Liver (tissue), 9 donors: ENCODE measurements around the gene SMIM36. TPM values are rescaled to one million over a fixed set of nuclear protein-coding genes. Genes with fewer than 3 reads are reported as not detected.

Experiments
- DNase-seq: peaks from one replicate; pipeline ENCODE4 v3.0.0-alpha.2; 2017; ENCODE audit warnings: low spot score
- H3K27ac ChIP-seq, 2 donors: one replicate each; pipeline ENCODE4 v1.7.0; 2013; ENCODE audit warnings: inconsistent platforms in 2 of 2, low read length in 2 of 2, control low read depth in 1 of 2, low read depth in 1 of 2, mild to moderate bottlenecking in 1 of 2
- H3K27me3 ChIP-seq, 4 donors: one replicate each; pipeline versions ENCODE4 v1.6.1 to v1.7.0; 2013; ENCODE audit warnings: low read length in 3 of 4, inconsistent platforms in 1 of 4, mild to moderate bottlenecking in 1 of 4, moderate library complexity in 1 of 4; ENCODE audit not compliant: control insufficient read depth in 4 of 4, insufficient read depth in 4 of 4
- H3K36me3 ChIP-seq, 4 donors: one replicate each; pipeline versions ENCODE4 v1.6.1 to v1.7.0; 2013; ENCODE audit warnings: low read length in 3 of 4, mild to moderate bottlenecking in 3 of 4, low read depth in 1 of 4, moderate library complexity in 1 of 4; ENCODE audit not compliant: control insufficient read depth in 4 of 4, insufficient read depth in 3 of 4
- H3K4me1 ChIP-seq, 4 donors: one replicate each; pipeline versions ENCODE4 v1.6.1 to v1.7.0; 2013; ENCODE audit warnings: low read length in 3 of 4, mild to moderate bottlenecking in 3 of 4, moderate library complexity in 1 of 4; ENCODE audit not compliant: control insufficient read depth in 4 of 4, insufficient read depth in 4 of 4
- H3K4me3 ChIP-seq, 3 donors: one replicate each; pipeline versions ENCODE4 v1.6.1 to v1.7.0; 2013; ENCODE audit warnings: low read length in 3 of 3, control low read depth in 1 of 3, low read depth in 1 of 3, mild to moderate bottlenecking in 1 of 3
- H3K9ac ChIP-seq, 2 donors: one replicate each; pipeline ENCODE4 v1.7.0; 2013; ENCODE audit warnings: low read length in 2 of 2, mild to moderate bottlenecking in 2 of 2, moderate library complexity in 2 of 2, control low read depth in 1 of 2, low read depth in 1 of 2
- H3K9me3 ChIP-seq, 4 donors: one replicate each; pipeline versions ENCODE4 v1.6.1 to v1.7.0; 2013; ENCODE audit warnings: low read length in 3 of 4; ENCODE audit not compliant: control insufficient read depth in 4 of 4
- EGR1 ChIP-seq, 2 donors: IDR thresholded peaks; 2 replicates each; pipeline ENCODE4 v1.6.1; 2016 to 2018; ENCODE audit warnings: antibody characterized with exemption in 2 of 2, low read depth in 2 of 2
- FOXA1 ChIP-seq: IDR thresholded peaks from 2 replicates; pipeline ENCODE4 v1.6.1; 2016; ENCODE audit warnings: antibody characterized with exemption
- FOXA2 ChIP-seq: IDR thresholded peaks from 2 replicates; pipeline ENCODE4 v1.6.1; 2016; ENCODE audit warnings: antibody characterized with exemption
- GABPA ChIP-seq, 2 donors: IDR thresholded peaks in 1 of 2; conservative IDR thresholded peaks in 1 of 2; 2 replicates each; pipeline ENCODE4 v1.6.1; 2016; ENCODE audit warnings: antibody characterized with exemption in 2 of 2, mild to moderate bottlenecking in 1 of 2, moderate library complexity in 1 of 2
- HNF4A ChIP-seq, 2 donors: conservative IDR thresholded peaks; 2 replicates each; pipeline ENCODE4 v1.6.1; 2016; ENCODE audit warnings: antibody characterized with exemption in 2 of 2, mild to moderate bottlenecking in 2 of 2
- HNF4G ChIP-seq: IDR thresholded peaks from 2 replicates; pipeline ENCODE4 v1.6.1; 2016; ENCODE audit warnings: antibody characterized with exemption
- JUND ChIP-seq, 2 donors: IDR thresholded peaks; 2 replicates each; pipeline ENCODE4 v1.6.1; 2016; ENCODE audit warnings: antibody characterized with exemption in 2 of 2
- NR2F2 ChIP-seq: IDR thresholded peaks from 2 replicates; pipeline ENCODE4 v1.6.1; 2016; ENCODE audit warnings: antibody characterized with exemption
- RAD21 ChIP-seq, 2 donors: IDR thresholded peaks; 2 replicates each; pipeline ENCODE4 v1.6.1; 2016; ENCODE audit warnings: antibody characterized with exemption in 2 of 2, mild to moderate bottlenecking in 2 of 2
- RXRA ChIP-seq, 2 donors: IDR thresholded peaks; 2 replicates each; pipeline ENCODE4 v1.6.1; 2017 to 2018; ENCODE audit warnings: antibody characterized with exemption in 2 of 2, mild to moderate bottlenecking in 1 of 2
- SP1 ChIP-seq: IDR thresholded peaks from 2 replicates; pipeline ENCODE4 v1.6.1; 2018; ENCODE audit warnings: antibody characterized with exemption, mild to moderate bottlenecking
- TAF1 ChIP-seq: conservative IDR thresholded peaks from 2 replicates; pipeline ENCODE4 v1.6.1; 2016; ENCODE audit warnings: antibody characterized with exemption, mild to moderate bottlenecking
- YY1 ChIP-seq: IDR thresholded peaks from 2 replicates; pipeline ENCODE4 v1.6.1; 2016; ENCODE audit warnings: antibody characterized with exemption, mild to moderate bottlenecking
- WGBS: extraction: QIAGEN DNeasy Blood & Tissue Kit; methylation state at CpG from one replicate; pipeline ENCODE4 v1.1.7; 2013; 5-methylcytosine and 5-hydroxymethylcytosine counted together
- polyA plus RNA-seq, 2 donors: library from polyadenylated mRNA; stranded (reverse) in 1 of 2; unstranded in 1 of 2; fragments of 200-250 nt in 1 of 2; fragments of >200 nt in 1 of 2; fragmentation: Nextera tagmentation in 1 of 2; extraction: Ambion mirVana in 1 of 2; gene quantifications; one replicate each; pipeline versions ENCODE4 v1.2.1 to v1.2.3, GENCODE V29; 2013 to 2015
- total RNA-seq, 2 donors: library from RNA; depleted of rRNA; stranded (reverse); fragments of >200 nt; gene quantifications; one replicate each; pipeline ENCODE4 v1.2.3, GENCODE V29; 2014
- TF ChIP-seq, protein P1 (sequence below): IDR thresholded peaks from 2 replicates; pipeline ENCODE4 v1.6.1; 2016; ENCODE audit warnings: antibody characterized with exemption
- TF ChIP-seq, protein P2 (sequence below): IDR thresholded peaks from 2 replicates; pipeline ENCODE4 v1.6.1; 2016; ENCODE audit warnings: antibody characterized with exemption
- TF ChIP-seq, protein P3 (sequence below): fragments of 150-350 bp; IDR thresholded peaks from 2 replicates; pipeline ENCODE4 v1.5.1; 2017; ENCODE audit warnings: improper control_type of control experiment, low read depth, low read length; ENCODE audit not compliant: missing input control
- TF ChIP-seq, protein P4 (sequence below): IDR thresholded peaks from 2 replicates; pipeline ENCODE4 v1.6.1; 2016; ENCODE audit warnings: antibody characterized with exemption, mild to moderate bottlenecking
- TF ChIP-seq, protein P5 (sequence below): IDR thresholded peaks from 2 replicates; pipeline ENCODE4 v1.6.1; 2016; ENCODE audit warnings: antibody characterized with exemption
- donor health status: healthy.
- donor health status: healthy.
- donor health status: healthy.
- donor health status: healthy.
- donor health status: healthy.

SMIM36 gene
- total and polyA plus RNA-seq, 4 donors = not detected

DNA sequence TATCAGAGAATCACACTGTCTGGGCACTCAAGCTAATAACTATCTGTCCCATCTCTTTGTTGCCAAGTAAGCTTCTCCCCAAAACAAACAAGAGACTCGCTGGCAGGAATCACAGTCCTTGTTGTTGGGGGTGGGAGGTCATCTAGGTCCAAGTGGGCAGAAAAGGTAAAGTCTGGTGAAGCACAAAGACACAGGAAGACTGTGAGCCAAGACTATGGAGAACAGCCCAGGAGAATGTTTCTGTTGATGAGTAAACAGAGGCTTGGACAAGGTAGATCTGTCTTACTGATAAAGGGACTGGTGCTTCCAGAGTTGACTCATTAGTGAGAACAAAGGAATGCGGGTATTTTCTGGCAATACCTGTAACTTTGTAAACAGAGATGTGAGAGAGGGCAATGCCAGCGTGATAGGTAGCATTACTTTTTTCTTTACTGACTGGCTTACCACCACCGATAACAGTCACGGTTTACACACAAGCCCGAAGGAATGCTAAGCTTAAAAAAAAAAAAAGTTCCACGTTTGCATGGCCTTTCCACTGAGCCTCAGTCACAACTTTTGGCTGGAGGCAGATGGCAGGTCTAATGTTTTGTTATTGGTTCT lies 78.1 kb downstream of the SMIM36 start:
- Histone ChIP-seq H3K9ac (no peak overlapping the region), H3K27me3 (no peaks in the 10 kb centered on the region), H3K9me3 (no peaks in the 10 kb centered on the region), H3K4me1 (peaks cover 2 to 11% (median 7%) of the 10 kb centered on the region in 4 donors), H3K36me3 (no peaks in the 10 kb centered on the region), H3K27ac (peak overlapping the region; percentile 3 to 40), H3K4me3 (no peak overlapping the region)
- DNase-seq = no peak
- TF ChIP-seq, protein P1, sequence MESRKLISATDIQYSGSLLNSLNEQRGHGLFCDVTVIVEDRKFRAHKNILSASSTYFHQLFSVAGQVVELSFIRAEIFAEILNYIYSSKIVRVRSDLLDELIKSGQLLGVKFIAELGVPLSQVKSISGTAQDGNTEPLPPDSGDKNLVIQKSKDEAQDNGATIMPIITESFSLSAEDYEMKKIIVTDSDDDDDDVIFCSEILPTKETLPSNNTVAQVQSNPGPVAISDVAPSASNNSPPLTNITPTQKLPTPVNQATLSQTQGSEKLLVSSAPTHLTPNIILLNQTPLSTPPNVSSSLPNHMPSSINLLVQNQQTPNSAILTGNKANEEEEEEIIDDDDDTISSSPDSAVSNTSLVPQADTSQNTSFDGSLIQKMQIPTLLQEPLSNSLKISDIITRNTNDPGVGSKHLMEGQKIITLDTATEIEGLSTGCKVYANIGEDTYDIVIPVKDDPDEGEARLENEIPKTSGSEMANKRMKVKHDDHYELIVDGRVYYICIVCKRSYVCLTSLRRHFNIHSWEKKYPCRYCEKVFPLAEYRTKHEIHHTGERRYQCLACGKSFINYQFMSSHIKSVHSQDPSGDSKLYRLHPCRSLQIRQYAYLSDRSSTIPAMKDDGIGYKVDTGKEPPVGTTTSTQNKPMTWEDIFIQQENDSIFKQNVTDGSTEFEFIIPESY = no peak
- TF ChIP-seq FOXA1 = peak; percentile 77
- peak; percentile 56 to 58 for TF ChIP-seq RXRA (IDR thresholded peaks at IDR 0.05)
- TF ChIP-seq, protein P2, sequence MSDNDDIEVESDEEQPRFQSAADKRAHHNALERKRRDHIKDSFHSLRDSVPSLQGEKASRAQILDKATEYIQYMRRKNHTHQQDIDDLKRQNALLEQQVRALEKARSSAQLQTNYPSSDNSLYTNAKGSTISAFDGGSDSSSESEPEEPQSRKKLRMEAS = peak; percentile 17
- no peak for TF ChIP-seq GABPA (IDR thresholded peaks at IDR 0.05 in 1 of 2, conservative IDR thresholded peaks at IDR 0.05 in 1 of 2)
- TF ChIP-seq HNF4A (conservative IDR thresholded peaks at IDR 0.05) = no peak
- TF ChIP-seq, protein P3, sequence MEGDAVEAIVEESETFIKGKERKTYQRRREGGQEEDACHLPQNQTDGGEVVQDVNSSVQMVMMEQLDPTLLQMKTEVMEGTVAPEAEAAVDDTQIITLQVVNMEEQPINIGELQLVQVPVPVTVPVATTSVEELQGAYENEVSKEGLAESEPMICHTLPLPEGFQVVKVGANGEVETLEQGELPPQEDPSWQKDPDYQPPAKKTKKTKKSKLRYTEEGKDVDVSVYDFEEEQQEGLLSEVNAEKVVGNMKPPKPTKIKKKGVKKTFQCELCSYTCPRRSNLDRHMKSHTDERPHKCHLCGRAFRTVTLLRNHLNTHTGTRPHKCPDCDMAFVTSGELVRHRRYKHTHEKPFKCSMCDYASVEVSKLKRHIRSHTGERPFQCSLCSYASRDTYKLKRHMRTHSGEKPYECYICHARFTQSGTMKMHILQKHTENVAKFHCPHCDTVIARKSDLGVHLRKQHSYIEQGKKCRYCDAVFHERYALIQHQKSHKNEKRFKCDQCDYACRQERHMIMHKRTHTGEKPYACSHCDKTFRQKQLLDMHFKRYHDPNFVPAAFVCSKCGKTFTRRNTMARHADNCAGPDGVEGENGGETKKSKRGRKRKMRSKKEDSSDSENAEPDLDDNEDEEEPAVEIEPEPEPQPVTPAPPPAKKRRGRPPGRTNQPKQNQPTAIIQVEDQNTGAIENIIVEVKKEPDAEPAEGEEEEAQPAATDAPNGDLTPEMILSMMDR = no peak
- TF ChIP-seq, protein P4, sequence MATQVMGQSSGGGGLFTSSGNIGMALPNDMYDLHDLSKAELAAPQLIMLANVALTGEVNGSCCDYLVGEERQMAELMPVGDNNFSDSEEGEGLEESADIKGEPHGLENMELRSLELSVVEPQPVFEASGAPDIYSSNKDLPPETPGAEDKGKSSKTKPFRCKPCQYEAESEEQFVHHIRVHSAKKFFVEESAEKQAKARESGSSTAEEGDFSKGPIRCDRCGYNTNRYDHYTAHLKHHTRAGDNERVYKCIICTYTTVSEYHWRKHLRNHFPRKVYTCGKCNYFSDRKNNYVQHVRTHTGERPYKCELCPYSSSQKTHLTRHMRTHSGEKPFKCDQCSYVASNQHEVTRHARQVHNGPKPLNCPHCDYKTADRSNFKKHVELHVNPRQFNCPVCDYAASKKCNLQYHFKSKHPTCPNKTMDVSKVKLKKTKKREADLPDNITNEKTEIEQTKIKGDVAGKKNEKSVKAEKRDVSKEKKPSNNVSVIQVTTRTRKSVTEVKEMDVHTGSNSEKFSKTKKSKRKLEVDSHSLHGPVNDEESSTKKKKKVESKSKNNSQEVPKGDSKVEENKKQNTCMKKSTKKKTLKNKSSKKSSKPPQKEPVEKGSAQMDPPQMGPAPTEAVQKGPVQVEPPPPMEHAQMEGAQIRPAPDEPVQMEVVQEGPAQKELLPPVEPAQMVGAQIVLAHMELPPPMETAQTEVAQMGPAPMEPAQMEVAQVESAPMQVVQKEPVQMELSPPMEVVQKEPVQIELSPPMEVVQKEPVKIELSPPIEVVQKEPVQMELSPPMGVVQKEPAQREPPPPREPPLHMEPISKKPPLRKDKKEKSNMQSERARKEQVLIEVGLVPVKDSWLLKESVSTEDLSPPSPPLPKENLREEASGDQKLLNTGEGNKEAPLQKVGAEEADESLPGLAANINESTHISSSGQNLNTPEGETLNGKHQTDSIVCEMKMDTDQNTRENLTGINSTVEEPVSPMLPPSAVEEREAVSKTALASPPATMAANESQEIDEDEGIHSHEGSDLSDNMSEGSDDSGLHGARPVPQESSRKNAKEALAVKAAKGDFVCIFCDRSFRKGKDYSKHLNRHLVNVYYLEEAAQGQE = peak; percentile 7
- no peak for TF ChIP-seq TAF1
- no peak for TF ChIP-seq EGR1 (IDR thresholded peaks at IDR 0.05; ENCODE audit: low read depth in 2 of 2)
- TF ChIP-seq YY1 = no peak
- no peak for TF ChIP-seq HNF4G
- TF ChIP-seq RAD21 (IDR thresholded peaks at IDR 0.05) = no peak
- TF ChIP-seq, protein P5, sequence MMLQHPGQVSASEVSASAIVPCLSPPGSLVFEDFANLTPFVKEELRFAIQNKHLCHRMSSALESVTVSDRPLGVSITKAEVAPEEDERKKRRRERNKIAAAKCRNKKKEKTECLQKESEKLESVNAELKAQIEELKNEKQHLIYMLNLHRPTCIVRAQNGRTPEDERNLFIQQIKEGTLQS = no peak
- peak; percentile 88 for TF ChIP-seq FOXA2
- peak in 1 of 2 donors; percentile 25 for TF ChIP-seq JUND (IDR thresholded peaks at IDR 0.05)
- no peak for TF ChIP-seq SP1
- no peak for TF ChIP-seq NR2F2
- WGBS = 29% methylated on average over 7 of the region's 7 CpGs
